NCI-H524 treated with DMSO at 0.1 percent for 48 hours (cell line): Measurements from ENCODE around the gene DENND4A.
"Not testable (repeated sequence)": the region's sequence is repeated elsewhere in the genome, so short reads cannot be mapped to it uniquely, and the experiment has no call there.

Source experiments
- DNase-seq: peaks from one replicate; lab custom pipeline; 2025; lab: John Stamatoyannopoulos, UW

DENND4A gene

DNA sequence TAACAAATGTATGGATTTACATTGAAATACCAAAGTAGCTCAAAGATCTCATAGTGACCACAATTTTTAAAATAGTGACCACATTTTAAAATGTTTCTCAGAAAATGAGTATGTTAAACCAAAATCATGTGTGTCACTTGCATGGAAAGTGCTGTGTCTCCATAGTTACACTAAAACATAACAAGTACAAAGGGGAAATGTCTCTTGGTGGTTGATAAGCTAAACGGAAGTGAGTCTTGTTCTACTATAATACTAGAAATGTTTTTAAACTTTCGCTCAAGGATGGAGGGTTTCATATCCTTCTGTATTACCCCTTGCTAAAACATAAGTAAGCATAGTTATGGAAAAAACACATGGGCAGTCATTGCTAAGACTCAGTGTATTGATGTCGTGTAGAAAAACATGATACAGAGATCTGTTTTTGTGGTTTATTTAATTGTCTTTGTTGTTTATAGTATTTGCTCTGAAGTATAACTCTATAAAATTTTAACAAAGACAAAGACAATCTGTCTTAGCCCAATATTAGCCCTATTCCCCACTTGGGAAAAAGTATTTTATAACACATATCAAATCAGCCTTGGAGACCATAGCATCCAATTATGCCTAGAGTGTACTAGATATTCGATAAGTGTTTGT lies 27.0 kb upstream of the DENND4A start:
- DNase-seq = no peak

DNA sequence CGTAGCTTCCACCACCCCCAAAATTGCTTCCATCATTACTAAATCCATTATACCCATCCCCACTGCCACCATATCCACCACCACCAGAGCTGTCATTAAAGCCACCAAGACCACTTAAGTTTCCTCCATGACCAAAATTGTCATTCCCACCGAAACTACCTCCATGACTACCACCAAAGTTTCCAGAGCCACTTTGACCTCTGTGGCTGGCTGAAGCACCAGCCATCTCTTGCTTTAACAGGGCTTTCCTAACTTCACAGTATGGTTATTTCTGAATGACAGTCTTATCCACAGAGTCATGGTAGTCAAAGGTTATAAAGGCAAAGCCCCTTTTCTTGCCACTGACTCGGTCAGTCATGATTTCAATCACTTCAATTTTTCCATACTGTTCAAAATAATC lies 24.3 kb upstream of the DENND4A start:
- DNase-seq = no peak

DNA sequence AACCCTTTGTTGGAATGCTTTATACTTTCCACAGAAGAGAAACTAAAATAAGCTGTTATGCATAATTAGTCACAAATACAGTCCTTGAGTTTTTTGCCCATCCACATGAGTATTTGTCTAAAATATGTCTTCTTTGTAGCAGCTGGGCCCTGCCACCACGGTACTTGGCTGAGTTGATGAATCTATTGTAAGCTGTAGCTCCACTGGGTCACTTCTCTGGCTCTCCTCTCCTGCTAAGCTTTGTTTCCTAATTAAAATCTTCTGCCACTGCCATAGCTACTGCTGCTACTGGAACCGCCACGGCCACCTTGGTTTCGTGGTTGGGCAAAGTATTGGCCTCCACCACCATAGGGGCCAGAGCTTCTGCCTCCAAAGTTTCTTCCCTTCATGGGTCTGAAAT lies 23.9 kb upstream of the DENND4A start:
- DNase-seq = not testable (repeated sequence)

DNA sequence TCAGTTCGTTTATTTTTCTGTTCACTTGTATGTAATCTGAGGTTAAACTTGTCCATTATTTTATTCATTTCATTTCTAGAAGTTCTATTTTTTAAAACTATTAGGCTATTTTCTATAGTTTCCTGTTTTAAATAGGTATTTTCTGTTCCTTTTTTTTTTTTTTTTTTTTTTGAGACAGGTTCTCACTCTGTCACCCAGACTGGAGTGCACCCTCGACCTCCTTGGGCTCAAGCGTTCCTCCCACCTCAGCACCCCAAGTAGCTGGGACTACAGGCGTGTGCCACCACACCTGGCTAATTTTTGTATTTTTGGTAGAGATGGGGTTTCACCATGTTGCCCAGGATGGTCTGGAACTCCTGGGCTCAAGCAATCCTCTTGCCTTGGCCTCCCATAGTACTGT lies 22.2 kb upstream of the DENND4A start:
- not testable (repeated sequence) for DNase-seq

DNA sequence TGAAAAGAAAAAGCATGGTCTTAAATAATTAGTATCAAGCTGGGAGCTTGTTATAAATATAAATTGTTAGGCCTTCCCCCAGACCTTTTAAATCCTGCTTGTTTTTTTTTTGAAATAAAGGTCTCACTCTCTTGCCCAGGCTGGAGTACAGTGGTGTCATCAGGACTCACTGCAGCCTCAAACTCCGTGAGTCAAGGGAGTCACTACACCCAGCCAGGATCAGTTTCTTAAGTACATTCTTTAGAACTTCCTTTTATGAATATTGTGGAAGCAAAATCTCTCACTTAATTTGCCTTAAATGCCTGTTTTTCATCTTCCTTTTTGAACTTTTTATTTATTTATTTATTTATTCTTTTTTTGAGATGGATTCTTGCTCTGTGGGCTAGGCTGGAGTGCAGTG lies 20.8 kb upstream of the DENND4A start:
- no peak for DNase-seq

DNA sequence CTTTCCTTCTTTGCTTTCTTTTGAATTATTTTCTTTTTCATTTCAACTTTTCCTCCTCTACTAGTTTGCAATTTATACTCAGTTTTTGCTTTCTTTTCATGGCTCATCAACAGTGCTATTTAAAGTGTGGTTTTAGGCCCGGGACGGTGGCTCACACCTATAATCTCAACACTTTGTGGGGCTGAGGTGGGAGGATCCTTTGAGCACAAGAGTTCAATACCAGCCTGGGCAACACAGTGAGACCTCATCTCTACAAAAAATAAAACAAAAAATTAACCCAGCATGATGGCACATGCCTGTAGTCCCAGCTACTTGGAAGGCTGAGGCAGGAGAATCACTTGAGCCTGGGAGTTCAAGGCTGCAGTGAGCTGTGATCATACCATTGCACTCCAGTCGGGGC lies 20.4 kb upstream of the DENND4A start:
- DNase-seq = no peak

DNA sequence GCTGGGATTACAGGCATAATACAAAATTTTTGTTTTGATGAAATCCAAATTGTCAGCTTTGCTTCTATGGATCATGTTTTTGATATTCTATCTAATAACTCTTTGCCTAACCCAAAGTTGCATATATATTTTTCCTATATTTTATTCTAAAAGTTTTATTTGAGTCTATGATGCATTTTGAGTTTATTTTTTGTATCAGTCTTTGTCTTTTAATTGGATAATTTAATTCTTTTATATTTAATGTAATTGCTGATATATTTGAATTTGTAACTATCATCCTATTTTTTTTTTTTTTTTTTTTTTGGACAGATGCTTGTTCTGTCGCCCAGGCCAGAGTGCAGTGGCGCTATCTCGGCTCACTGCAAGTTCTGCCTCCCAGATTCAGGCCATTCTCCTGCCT lies 19.7 kb upstream of the DENND4A start:
- no peak for DNase-seq

DNA sequence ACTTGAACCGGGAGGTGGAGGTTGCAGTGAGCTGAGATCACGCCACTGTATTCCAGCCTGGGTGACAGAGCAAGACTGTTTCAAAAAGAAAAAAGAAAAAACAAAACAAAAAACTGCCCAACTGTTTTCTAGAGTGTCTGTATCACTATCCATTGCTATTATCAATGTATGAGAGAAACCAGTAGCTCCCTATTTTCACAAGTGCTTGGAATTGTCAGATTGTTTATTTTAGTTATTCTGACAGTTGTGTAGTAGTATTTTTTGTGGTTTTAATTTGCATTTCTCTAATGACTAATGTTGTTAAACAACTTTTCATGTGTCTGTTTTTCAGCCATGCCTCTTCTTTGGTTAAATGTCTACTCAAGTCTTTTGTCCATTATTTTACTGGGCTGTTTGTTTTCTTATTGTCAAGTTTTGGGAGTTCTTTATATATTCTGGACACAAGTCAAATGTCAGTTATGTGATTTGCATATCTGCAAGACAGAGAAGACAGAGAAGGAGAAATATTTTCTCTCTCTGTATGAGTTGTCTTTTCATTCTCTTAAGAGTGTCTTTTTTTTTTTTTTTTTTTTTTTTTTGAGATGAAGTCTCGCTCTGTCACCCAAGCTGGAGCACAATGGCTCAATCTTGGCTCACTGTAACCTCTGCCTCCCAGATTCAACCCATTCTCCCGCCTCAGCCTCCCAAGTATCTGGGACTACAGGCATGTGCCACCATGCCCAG lies 19.1 kb upstream of the DENND4A start:
- DNase-seq = not testable (repeated sequence)

DNA sequence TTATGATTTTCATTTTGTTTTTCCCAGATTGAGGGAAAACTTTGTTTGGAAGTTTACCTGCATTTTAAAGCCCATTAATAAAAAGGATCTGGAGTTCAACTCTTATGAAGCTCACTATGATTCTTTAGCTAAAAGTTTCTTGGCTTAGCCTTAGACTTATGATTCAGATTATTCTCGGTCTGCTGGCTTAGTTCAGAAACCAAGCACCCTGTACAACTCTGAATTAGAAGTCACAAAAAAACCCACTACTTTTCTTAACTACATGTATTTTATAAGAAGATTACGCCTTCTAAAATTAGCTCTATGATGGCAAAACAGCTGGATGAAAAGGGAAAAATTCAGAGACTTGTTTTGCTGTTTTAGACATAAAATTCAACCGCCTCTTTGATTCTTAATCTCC lies 14.3 kb upstream of the DENND4A start:
- DNase-seq = no peak

DNA sequence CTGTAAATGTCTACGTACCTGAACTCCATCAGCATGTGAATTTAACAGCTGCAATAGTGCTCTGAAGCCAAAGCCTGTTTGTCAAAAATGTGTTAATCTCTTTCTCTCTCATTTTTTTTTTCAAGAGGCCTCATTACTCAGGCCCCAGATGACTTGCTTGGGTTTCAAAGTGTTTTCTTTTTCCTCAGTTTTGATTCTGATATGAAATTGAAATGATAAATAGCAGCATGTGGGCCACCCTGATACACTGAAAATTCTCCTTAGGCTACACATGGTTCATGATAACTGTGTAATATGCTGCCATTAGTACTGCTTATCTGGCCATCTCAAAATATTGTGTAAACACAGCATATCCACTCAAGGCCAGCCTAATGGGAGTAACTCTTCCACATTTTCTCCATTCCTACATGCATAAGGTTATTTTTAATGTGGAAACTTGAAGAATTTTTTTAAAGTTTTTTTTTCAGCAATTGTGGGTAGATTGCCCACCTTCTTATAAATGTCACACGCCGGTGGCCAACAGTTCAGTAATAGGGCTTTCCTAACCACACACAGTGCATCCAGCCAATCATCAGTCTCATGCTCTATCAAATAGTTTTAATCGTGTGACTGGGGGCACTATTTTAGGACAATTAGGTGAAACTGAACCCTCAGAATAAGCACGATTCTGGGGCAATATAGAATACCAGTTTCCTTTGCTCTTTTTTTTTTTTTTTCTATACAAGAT lies 13.1 kb upstream of the DENND4A start:
- no peak for DNase-seq

DNA sequence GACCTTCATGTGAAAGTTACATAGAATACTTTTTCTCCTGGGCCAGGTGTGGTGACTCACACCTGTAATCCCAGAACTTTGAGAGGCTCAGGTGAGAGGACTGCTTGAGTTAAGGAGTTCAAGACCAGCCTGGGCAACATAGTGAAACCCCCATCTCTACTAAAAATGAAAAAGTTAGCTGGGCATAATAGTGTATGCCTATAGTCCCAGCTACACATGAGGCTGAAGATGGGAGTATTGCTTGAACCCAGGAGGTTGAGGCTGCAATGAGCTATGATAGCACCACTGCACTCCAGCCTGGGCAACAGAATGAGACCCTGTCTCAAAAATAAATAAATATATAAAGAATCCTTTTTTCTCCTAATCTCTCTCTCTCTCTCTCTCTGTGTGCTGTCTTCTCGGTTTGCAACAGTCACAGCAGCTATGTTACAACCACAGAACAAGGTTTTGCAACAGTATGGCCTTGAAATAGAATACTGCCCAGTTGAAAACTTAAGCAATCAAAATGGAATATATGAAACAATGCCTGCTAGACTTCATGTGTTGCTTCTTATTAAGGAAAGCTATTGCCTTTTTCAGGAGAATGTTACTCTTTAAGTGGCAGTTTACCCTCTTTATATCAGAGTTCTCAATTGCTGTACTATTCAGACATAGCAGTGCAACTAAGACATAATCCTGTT lies 12.3 kb upstream of the DENND4A start:
- DNase-seq = no peak

DNA sequence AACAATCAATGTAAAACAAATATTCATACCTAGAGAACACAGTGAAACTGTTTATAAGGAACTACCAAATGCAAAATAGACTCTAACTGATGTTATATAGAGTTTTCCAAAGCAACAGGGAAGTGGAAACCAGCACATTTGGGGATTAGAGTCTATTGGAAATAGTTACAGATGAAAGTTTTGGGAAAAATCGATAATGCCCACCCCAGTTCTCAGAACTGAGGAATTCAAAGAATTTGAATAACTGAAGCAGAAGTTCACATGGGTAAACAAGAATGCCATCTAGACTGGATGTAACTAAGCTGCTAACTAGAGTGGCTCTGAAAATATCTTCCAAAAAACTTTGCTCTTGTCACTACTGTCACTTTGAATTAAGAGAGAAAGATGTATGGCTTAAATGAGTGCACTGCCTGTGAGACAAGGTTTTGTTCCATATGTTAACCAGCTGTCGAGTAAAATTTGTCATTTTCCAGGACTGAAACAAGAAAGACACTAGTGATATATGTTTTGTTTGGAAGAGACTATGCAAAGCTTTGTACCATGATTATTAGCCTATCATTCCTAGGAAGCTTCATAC lies 9.2 kb upstream of the DENND4A start:
- DNase-seq = no peak

DNA sequence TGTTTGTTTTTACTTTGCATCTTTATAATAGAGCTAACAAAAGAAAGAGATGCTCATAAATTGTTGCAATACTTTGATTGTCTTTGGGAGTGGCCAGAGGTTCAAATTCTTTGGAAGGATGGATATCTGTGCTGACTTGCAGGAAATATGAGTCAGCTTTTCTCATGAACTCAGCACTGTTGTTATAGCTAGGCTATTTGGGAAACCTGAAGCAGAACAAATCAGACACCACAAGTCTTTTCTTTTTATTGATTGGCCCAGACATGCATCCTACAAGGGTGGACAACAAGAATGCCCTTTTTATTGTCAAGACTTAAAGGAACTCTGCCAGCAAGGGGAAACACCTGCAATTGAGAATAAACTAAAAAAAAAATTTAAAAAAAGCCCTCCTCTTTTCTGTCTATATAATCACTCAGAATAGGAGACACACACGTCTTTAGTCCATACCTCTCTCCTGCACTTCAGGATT lies 4.6 kb upstream of the DENND4A start:
- DNase-seq = no peak

DNA sequence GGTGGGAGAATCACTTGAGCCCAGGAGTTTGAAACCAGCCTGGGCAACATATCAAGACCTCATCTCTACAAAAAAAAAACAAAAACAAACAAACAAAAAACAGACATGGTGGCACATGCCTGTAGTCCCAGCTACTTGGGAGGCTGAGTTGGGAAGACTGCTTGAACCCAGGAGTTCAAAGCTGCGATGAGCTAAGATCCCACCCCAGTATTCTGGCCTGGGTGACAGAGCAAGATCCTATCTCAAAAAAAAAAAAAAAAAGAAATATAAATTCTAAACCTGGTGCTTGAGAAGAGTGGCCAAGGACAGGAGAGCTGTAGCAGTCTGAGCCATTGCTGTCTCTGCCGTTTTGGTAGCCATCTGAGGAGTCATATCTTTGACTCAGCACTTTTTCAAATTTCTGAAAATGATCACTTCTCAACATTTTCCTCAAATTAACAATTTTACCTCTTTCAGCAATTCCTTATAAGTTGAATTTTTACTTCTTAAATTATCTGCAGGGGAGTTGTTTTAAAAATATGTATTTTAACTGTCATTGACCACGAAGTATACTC lies 3.6 kb upstream of the DENND4A start:
- DNase-seq = no peak

DNA sequence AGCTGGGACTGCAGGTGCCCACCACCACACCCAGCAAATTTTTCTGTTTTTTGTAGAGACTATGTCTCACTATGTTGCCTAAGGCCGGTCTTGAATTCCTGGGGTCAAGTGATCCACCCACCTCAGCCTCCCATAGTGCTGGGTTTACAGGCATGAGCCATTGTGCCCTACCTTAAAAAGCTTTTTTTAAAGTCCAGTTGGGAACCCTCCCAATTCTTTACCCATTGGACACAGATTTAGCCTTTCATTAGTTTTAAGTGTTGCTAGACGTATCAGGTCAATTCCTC lies 1.7 kb upstream of the DENND4A start:
- no peak for DNase-seq

DNA sequence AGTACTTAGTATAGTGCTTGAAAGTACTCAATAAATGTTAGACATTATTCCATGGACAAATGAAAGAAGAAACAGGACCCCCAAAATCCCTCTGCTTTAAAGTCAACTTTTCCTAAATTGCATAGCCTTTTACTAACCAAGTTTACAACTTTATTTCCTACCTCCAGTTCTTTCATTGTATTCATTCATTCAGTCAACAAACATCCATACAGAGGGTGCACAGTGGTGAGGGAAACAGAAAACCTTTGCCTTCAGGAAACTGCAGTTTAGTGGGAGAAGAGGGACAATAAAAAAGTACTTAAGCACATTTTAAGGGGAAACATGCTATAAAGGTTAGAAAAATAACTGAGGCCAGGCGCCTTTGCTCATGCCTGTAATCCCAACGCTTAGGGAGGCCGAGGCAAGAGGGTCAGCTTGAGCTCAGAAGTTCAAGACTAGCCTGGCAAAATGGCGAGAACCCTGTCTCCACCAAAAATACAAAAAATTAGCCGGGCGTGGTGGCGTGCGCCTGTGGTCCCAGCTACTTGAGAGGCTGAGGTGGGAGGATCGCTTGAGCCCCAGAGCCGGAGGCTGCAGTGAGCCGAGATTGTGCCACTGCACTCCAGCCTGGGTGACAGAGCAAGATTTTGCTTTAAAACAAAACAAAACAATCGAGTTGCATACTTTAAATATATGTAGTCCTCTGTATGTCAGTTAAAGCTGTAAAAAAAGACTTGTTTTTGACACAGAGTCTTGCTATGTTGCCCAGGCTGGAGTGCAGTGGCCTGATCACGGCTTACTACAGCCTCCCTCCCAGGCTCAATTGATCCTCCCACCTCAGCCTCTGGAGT lies 1.1 kb upstream of the DENND4A start:
- DNase-seq = no peak

DNA sequence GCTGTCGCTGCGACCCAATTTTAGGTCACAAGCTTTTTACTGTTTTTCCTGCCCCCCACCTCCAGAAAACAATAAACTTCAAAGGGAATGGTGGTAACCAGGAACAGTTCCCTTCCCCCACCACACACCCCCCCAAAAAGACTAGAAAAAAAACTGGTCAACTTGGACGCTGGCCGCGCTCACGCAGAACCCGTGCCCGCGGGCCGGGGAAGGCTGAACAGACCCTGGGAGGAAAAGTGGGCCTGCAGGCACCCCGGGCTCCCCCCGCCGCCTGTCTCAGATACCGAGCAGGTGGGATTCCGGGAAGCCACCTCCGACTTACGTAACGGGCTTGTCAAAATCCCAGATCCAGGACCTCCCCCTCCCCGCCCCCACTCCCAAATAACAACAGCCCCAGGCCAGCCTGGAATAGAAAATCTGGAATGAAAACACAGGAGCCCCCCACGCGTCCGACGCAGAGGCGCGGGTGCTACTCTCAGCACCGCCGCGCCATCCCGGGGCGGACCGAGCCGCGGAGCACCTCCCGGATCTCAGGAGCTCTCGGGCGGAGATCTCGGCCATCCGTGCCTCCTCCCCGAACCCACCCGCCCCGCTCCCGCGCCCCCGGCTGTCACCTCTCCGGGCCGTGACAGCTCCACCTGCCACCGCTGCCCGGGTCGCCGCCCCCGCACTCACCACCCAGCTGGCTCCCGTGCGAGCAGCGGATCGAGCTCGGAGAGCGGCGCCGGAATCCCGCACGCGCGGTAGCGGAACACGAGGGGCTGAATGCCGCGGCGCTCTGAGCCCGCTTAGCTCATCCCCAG lies 557 bp downstream of the DENND4A start:
- peak; percentile 39 for DNase-seq

DNA sequence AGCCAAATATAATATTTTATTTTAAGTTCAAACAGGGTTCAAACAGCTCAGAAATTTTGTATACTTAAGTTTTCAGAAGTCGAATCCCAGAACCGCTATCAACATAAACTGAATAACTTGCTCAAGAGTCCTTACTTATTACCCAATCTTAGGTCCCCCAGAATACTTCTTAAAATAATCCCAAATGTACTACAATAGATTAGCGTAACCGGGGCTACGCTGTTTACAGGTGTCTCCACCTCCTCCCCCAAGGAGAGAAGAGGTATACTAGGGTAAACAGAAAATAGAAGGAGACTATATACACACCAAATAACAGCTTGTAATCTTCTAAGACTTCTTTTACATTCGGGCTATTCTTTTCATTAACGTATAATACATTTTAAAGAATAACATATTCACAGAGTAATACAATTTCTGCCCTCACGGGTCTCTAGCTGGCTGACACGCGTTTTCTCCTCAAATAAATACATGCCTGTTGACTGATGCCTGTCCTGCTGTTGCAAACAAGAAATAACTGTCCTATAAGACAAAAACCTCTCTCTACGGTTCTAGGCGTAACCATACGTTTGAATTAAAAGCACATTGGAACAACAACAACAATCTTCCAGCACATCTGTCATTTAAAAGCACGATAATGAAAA lies 1.3 kb downstream of the DENND4A start:
- no peak for DNase-seq

DNA sequence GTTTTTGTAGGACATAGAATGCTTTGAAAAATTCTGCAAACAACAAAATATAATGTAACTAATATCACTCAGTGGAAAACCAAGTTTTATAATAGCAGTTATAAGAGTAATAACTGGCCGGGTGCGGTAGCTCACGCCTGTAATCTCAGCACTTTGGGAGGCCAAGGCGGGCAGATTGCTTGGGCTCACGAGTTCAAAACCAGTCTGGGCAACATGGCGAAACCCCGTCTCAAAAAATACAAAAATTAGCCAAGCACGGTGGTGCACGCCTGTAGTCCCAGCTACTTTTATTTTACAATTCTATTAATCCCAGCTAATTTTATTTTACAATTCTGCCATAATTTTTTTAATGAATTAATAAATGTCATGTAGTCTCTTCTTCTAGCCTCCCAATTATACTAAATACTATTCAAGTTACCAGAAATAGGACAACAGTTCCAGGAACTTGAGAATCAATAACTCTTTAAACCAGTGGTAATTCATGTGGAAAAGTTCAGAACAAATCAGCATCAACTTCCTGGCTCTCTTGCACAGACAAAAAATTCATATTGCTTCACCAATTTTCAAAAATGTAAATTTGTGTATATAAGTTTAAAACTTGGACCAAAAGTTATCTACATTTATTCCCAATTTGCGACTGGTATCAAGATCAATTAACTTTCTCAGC lies 2.2 kb downstream of the DENND4A start:
- DNase-seq = no peak
